ENCODE measurements around the gene PAK6. TPM values are rescaled to one million over a fixed set of nuclear protein-coding genes. Genes with fewer than 3 reads are reported as not detected.

PAK6 gene
- total and polyA plus RNA-seq, 9 of the 15 experiments (the other 6 are each of a cell fraction or from before 2014, with no cell fraction given) = 0.03 to 0.74 (median 0.16) TPM; not detected in 2

DNA sequence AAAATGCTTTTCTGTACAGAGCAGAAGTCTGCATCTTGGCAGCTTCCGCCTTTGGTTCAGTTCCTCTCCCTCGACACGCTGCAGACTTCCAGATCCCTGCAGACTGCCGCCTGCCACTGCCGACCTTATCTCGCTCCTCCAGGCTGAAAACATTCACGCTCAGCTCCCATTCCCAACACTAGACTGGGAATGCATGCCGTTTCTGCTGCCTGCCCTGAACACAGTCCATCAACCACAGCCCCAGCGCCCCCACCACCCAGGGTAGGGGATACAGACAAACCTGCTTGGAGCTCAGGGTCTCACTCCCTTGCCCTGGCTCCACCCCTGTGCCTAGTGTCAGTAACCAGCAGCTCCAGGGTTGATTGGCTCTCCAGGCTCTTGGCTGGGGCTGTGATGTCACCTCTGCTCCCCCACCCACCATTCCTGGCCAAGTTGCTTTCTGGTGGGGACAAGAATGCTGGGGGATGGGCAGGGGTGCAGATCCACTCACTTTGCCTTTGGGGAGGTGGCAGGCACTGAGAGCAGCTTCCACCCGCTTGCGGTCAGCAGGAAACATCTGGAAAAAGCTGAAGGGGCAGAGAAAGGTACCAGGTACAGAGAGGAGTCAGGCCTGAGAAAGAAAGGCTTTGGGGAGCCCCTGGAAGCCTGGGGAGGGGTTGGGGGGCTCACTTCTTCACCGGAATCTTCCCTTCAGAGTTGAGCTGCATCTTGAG lies 62.8 kb downstream of the PAK6 start (continued):
- TF ChIP-seq, protein P1, sequence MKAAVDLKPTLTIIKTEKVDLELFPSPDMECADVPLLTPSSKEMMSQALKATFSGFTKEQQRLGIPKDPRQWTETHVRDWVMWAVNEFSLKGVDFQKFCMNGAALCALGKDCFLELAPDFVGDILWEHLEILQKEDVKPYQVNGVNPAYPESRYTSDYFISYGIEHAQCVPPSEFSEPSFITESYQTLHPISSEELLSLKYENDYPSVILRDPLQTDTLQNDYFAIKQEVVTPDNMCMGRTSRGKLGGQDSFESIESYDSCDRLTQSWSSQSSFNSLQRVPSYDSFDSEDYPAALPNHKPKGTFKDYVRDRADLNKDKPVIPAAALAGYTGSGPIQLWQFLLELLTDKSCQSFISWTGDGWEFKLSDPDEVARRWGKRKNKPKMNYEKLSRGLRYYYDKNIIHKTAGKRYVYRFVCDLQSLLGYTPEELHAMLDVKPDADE (conservative IDR thresholded peaks at IDR 0.05; ENCODE audit: control insufficient read depth, low read depth, low read length) = no peak
- no peak for TF ChIP-seq NFE2L1 (tag; IDR thresholded peaks at IDR 0.05; ENCODE audit: borderline replicate concordance, low read depth)
- TF ChIP-seq ETV6 (IDR thresholded peaks at IDR 0.05; ENCODE audit: borderline replicate concordance in 1 of 2, low read depth in 2 of 2, low read length in 1 of 2) = no peak
- TF ChIP-seq ETV6 (CRISPR knock-in tag; IDR thresholded peaks at IDR 0.05; ENCODE audit: borderline replicate concordance) = no peak
- TF ChIP-seq, protein P2, sequence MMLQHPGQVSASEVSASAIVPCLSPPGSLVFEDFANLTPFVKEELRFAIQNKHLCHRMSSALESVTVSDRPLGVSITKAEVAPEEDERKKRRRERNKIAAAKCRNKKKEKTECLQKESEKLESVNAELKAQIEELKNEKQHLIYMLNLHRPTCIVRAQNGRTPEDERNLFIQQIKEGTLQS (IDR thresholded peaks at IDR 0.05) = peak; percentile 31; the same call in 1 of the 2 replicates
- TF ChIP-seq, protein P2 (CRISPR knock-in tag; conservative IDR thresholded peaks at IDR 0.05) = no peak
- TF ChIP-seq SMARCE1 (IDR thresholded peaks at IDR 0.05) = peak; percentile 71; the same call in 1 of the 2 replicates
- no peak for TF ChIP-seq MAFF (IDR thresholded peaks at IDR 0.05; ENCODE audit: low read length)
- TF ChIP-seq MTA3 (IDR thresholded peaks at IDR 0.05; ENCODE audit: borderline replicate concordance) = 0 out of 2 replicates have a peak, but pooled peaks have one; percentile 51
- TF ChIP-seq CHD2 (IDR thresholded peaks at IDR 0.05; ENCODE audit: low read depth, low read length) = no peak
- no peak for TF ChIP-seq ZNF507 (tag; conservative IDR thresholded peaks at IDR 0.05)
- no peak for TF ChIP-seq GABPB1 (CRISPR knock-in tag; IDR thresholded peaks at IDR 0.05)
- no peak for TF ChIP-seq XRCC3 (IDR thresholded peaks at IDR 0.05)
- TF ChIP-seq ZNF717 (CRISPR knock-in tag; IDR thresholded peaks at IDR 0.05) = no peak
- TF ChIP-seq, protein P3, sequence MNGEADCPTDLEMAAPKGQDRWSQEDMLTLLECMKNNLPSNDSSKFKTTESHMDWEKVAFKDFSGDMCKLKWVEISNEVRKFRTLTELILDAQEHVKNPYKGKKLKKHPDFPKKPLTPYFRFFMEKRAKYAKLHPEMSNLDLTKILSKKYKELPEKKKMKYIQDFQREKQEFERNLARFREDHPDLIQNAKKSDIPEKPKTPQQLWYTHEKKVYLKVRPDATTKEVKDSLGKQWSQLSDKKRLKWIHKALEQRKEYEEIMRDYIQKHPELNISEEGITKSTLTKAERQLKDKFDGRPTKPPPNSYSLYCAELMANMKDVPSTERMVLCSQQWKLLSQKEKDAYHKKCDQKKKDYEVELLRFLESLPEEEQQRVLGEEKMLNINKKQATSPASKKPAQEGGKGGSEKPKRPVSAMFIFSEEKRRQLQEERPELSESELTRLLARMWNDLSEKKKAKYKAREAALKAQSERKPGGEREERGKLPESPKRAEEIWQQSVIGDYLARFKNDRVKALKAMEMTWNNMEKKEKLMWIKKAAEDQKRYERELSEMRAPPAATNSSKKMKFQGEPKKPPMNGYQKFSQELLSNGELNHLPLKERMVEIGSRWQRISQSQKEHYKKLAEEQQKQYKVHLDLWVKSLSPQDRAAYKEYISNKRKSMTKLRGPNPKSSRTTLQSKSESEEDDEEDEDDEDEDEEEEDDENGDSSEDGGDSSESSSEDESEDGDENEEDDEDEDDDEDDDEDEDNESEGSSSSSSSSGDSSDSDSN (IDR thresholded peaks at IDR 0.05; ENCODE audit: borderline replicate concordance in 1 of 2, low read depth in 2 of 2, low read length in 2 of 2) = peak in 1 of 2 experiments; percentile 51; a peak in 1 of 4 replicates
- TF ChIP-seq CBX8 (IDR thresholded peaks at IDR 0.05; ENCODE audit: borderline replicate concordance, extremely low read depth, low read depth, low read length, poor library complexity, severe bottlenecking) = no peak
- 0 out of 2 replicates have a peak, but pooled peaks have one; percentile 30 for TF ChIP-seq SMAD4 (CRISPR knock-in tag; conservative IDR thresholded peaks at IDR 0.05)
- TF ChIP-seq, protein P4, sequence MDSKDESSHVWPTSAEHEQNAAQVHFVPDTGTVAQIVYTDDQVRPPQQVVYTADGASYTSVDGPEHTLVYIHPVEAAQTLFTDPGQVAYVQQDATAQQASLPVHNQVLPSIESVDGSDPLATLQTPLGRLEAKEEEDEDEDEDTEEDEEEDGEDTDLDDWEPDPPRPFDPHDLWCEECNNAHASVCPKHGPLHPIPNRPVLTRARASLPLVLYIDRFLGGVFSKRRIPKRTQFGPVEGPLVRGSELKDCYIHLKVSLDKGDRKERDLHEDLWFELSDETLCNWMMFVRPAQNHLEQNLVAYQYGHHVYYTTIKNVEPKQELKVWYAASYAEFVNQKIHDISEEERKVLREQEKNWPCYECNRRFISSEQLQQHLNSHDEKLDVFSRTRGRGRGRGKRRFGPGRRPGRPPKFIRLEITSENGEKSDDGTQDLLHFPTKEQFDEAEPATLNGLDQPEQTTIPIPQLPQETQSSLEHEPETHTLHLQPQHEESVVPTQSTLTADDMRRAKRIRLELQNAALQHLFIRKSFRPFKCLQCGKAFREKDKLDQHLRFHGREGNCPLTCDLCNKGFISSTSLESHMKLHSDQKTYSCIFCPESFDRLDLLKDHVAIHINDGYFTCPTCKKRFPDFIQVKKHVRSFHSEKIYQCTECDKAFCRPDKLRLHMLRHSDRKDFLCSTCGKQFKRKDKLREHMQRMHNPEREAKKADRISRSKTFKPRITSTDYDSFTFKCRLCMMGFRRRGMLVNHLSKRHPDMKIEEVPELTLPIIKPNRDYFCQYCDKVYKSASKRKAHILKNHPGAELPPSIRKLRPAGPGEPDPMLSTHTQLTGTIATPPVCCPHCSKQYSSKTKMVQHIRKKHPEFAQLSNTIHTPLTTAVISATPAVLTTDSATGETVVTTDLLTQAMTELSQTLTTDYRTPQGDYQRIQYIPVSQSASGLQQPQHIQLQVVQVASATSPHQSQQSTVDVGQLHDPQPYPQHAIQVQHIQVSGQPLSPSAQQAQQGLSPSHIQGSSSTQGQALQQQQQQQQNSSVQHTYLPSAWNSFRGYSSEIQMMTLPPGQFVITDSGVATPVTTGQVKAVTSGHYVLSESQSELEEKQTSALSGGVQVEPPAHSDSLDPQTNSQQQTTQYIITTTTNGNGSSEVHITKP (IDR thresholded peaks at IDR 0.05; ENCODE audit: partially characterized antibody) = no peak
- TF ChIP-seq, protein P5, sequence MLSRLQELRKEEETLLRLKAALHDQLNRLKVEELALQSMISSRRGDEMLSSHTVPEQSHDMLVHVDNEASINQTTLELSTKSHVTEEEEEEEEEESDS (CRISPR knock-in tag; IDR thresholded peaks at IDR 0.05) = no peak

All from K562 (cell line).